GM23338 (cell line): Measurements from ENCODE around the gene TCF7L2. TPM values are rescaled to one million over a fixed set of nuclear protein-coding genes. Genes with fewer than 3 reads are reported as not detected.

Experiments used
- ATAC-seq: fragments of 200-7000 bp; cut with Tn5 transposase; 3 replicates; pipeline ENCODE4 v1.9.1; 2020
- DNase-seq: peaks from one replicate; pipeline ENCODE4 v3.0.0-alpha.2; 2015; ENCODE audit warnings: low spot score
- H2AFZ ChIP-seq: fragments of 200-600 bp; sonication (generic); 2 replicates; pipeline ENCODE4 v1.8.0; 2016; ENCODE audit warnings: antibody characterized with exemption, mild to moderate bottlenecking, moderate library complexity
- H3F3A ChIP-seq: fragments of 200-600 bp; sonication (generic); replicated peaks from 2 replicates; pipeline ENCODE4 v1.8.0; 2017; ENCODE audit warnings: antibody characterized with exemption, mixed run types, low read depth
- H3K27ac ChIP-seq: fragments of 200-600 bp; sonication (generic); 2 replicates; pipeline ENCODE4 v1.6.1; 2016; ENCODE audit warnings: low read depth
- H3K27me3 ChIP-seq: fragments of 200-600 bp; sonication (generic); 2 replicates; pipeline ENCODE4 v1.8.0; 2016; ENCODE audit warnings: mild to moderate bottlenecking, mixed run types, moderate library complexity; ENCODE audit not compliant: insufficient read depth
- H3K36me3 ChIP-seq: fragments of 200-600 bp; sonication (generic); 2 replicates; pipeline ENCODE4 v1.8.0; 2016; ENCODE audit warnings: mild to moderate bottlenecking; ENCODE audit not compliant: insufficient read depth
- H3K4me1 ChIP-seq: fragments of 200-600 bp; sonication (generic); 2 replicates; pipeline ENCODE4 v1.8.0; 2016; ENCODE audit warnings: mild to moderate bottlenecking, moderate library complexity; ENCODE audit not compliant: insufficient read depth
- H3K4me2 ChIP-seq: fragments of 200-600 bp; sonication (generic); 2 replicates; pipeline ENCODE4 v1.7.1; 2017; ENCODE audit warnings: mixed run types
- H3K4me3 ChIP-seq: fragments of 200-600 bp; sonication (generic); 2 replicates; pipeline ENCODE4 v1.6.1; 2016; ENCODE audit warnings: mixed run types
- H3K79me2 ChIP-seq: fragments of 200-600 bp; sonication (generic); replicated peaks from 2 replicates; pipeline ENCODE4 v1.8.0; 2017; ENCODE audit warnings: mild to moderate bottlenecking; ENCODE audit not compliant: insufficient read depth
- H3K9me2 ChIP-seq: fragments of 200-600 bp; sonication (generic); 2 replicates; pipeline ENCODE4 v1.8.0; 2017; ENCODE audit not compliant: insufficient read depth
- H4K20me1 ChIP-seq: fragments of 200-600 bp; sonication (generic); replicated peaks from 2 replicates; pipeline ENCODE4 v1.8.0; 2017; ENCODE audit warnings: mild to moderate bottlenecking; ENCODE audit not compliant: insufficient read depth
- H3K27ac Mint-ChIP-seq: 2 replicates; pipeline ENCODE4 v1.8.0; 2020; ENCODE audit warnings: inconsistent platforms, mild to moderate bottlenecking, moderate library complexity, mixed read lengths
- H3K27me3 Mint-ChIP-seq: 3 replicates; pipeline ENCODE4 v1.8.0; 2022; ENCODE audit warnings: low read depth, mild to moderate bottlenecking, moderate library complexity, mixed read lengths, inconsistent platforms; ENCODE audit not compliant: insufficient read depth, poor library complexity
- H3K36me3 Mint-ChIP-seq: 3 replicates; pipeline ENCODE4 v1.8.0; 2021; ENCODE audit warnings: low read depth, mild to moderate bottlenecking, inconsistent platforms, moderate library complexity, mixed read lengths
- H3K4me1 Mint-ChIP-seq: 3 replicates; pipeline ENCODE4 v1.8.0; 2020; ENCODE audit warnings: mild to moderate bottlenecking, inconsistent platforms, mixed read lengths
- H3K4me3 Mint-ChIP-seq: 3 replicates; pipeline ENCODE4 v1.8.0; 2021; ENCODE audit warnings: moderate library complexity, mild to moderate bottlenecking, inconsistent platforms, mixed read lengths
- H3K9me3 Mint-ChIP-seq: 3 replicates; pipeline ENCODE4 v1.8.0; 2020; ENCODE audit warnings: moderate library complexity, mild to moderate bottlenecking, inconsistent platforms, mixed read lengths
- CREB1 ChIP-seq: fragments of 250-450 bp; sonication (Bioruptor Pico); IDR thresholded peaks from 2 replicates; pipeline ENCODE4 v1.5.0; 2020; ENCODE audit warnings: low read depth, mild to moderate bottlenecking, moderate library complexity
- CTCF ChIP-seq, 2 experiments: fragments of 200-600 bp in 1 of 2; sonication (generic) in 1 of 2; conservative IDR thresholded peaks; 2 replicates each; pipeline versions ENCODE4 v1.5.1 to v1.6.1; 2016 to 2017; ENCODE audit warnings: antibody characterized with exemption in 2 of 2, low read depth in 2 of 2, mild to moderate bottlenecking in 2 of 2, moderate library complexity in 1 of 2
- ETS1 ChIP-seq: IDR thresholded peaks from 2 replicates; pipeline ENCODE4 v1.6.1; 2016; ENCODE audit warnings: antibody characterized with exemption
- REST ChIP-seq: IDR thresholded peaks from one replicate; pipeline ENCODE4 v1.6.1; 2018; ENCODE audit warnings: antibody characterized with exemption; ENCODE audit not compliant: unreplicated experiment
- STAT1 ChIP-seq: IDR thresholded peaks from one replicate; pipeline ENCODE4 v1.6.1; 2016; ENCODE audit warnings: antibody characterized with exemption; ENCODE audit not compliant: unreplicated experiment
- polyA plus RNA-seq: library from polyadenylated mRNA; unstranded; fragments of >200 nt; fragmentation: Nextera tagmentation; extraction: Ambion mirVana; gene quantifications from 2 replicates; pipeline ENCODE4 v1.2.1, GENCODE V29; 2016
- total RNA-seq: library from RNA; depleted of rRNA; stranded (reverse); fragments of >200 nt; shearing (Covaris generic); gene quantifications from 2 replicates; pipeline ENCODE4 v1.2.3, GENCODE V29; 2014

Gene TCF7L2
- total and polyA plus RNA-seq, 2 experiments from 2014 or later: 32.2 to 80.8 TPM

GRCh38 chr10:112963835-112964234 lies 13.8 kb downstream of the TCF7L2 start (continued):
- TF ChIP-seq REST (no peak), CREB1 (CRISPR knock-in tag) (no peak), CTCF (conservative IDR thresholded peaks at IDR 0.05; ENCODE audit: low read depth in 2 of 2) (no peak), ETS1 (no peak)

- no peaks in the 10 kb centered on the region for H3K9me3 Mint-ChIP-seq
- H3K36me3 Mint-ChIP-seq: peaks cover 81% of the 10 kb centered on the region
- H3K4me1 ChIP-seq: peaks cover 50% of the 10 kb centered on the region
- no peaks in the 10 kb centered on the region for H3K27me3 ChIP-seq
- no peak overlapping the region for H3K4me2 ChIP-seq
- H3K4me3 Mint-ChIP-seq: no peak overlapping the region
- H3K27ac ChIP-seq: 0 out of 2 replicates have a peak overlapping the region, but pooled peaks have one; percentile 23
- peaks cover 62% of the 10 kb centered on the region for H3K4me1 Mint-ChIP-seq
- H4K20me1 ChIP-seq: peaks cover 51% of the 10 kb centered on the region
- H3K27me3 Mint-ChIP-seq: peaks cover 14% of the 10 kb centered on the region
- peak overlapping the region; percentile 21 for H3K27ac Mint-ChIP-seq
- peaks cover 7% of the 10 kb centered on the region; the same call in 1 of the 2 replicates for H3F3A ChIP-seq
- peaks cover 14% of the 10 kb centered on the region; the same call in 1 of the 2 replicates for H3K36me3 ChIP-seq
- H3K79me2 ChIP-seq: peaks cover 100% of the 10 kb centered on the region
- DNase-seq (no peak), ATAC-seq (no peak)
- H3K4me3 ChIP-seq: no peak overlapping the region
- H3K9me2 ChIP-seq: no peaks in the 10 kb centered on the region
- no peak overlapping the region for H2AFZ ChIP-seq
- TF ChIP-seq REST (no peak), CREB1 (CRISPR knock-in tag) (no peak), STAT1 (no peak), ETS1 (no peak)
These were observed 14.4 kb downstream of the TCF7L2 start for GRCh38 chr10:112964482-112964881.
